ENCODE measurements around the gene RIPOR3. TPM values are rescaled to one million over a fixed set of nuclear protein-coding genes. Genes with fewer than 3 reads are reported as not detected.
A peak's percentile ranks its signal among the peaks of the same experiment; 100 is the strongest.
"Not testable (repeated sequence)": the region's sequence is repeated elsewhere in the genome, so short reads cannot be mapped to it uniquely, and the experiment has no call there.

Gene RIPOR3
- total RNA-seq, 1 experiment from 2014 or later = not detected

DNA sequence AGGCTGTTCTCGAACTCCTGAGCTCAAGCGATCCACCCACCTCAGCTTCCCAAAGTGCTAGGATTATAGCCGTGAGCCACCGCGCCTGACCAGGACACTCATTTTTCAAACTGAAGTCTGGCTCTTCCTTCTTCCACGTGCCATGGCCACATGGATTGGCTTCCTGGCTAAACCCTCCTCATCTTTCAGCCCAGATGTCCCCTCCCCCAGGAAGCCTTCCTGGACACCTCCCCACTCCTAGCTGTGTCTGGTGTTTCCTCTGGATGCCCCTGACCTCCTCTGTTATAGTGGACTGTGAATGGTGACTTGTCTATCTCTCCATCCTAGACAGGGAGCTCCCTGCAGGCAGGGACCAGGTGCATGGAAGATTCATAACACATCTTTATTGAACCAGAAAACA lies 57.2 kb downstream of the RIPOR3 start:
- no peak for DNase-seq (ENCODE audit: low read depth)

DNA sequence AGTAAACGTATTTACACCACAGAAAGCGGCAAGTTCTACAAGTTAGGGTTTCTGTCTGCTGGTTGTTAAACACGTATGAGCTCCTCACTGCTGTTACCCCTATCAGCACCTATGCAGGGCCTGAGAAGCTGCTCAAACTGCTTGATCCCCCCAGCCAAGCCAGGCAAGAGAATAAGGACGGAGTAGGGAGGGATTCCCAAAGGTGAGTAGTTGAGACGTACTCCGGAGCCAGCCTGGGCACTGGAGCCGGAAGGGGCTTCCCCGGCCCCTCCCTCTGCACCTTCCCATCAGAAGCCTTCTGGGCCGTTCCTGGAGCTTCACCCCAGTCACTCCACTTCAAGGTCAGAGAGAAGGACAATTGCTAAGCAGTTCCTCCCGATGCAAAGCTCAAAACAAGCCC lies 58.0 kb downstream of the RIPOR3 start:
- no peak for DNase-seq (ENCODE audit: low read depth)

DNA sequence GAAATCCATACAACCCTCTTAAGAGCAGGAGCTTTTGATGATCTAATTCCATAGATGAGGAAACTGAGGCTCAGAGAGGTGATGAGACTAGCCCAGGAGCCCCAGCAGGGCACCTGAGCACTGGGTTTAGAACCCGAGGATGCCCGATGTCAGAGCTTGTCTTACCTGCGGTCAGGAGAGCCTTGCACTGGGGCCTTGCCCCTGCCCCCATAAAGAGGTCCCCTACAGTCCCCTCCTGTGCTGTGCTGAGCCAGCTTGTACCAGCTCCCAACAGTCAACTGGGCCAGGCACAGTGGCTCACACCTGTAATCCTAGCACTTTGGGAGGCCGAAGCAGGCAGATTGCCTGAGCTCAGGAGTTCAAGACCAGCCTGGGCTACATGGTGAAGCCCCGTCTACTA lies 58.6 kb downstream of the RIPOR3 start:
- DNase-seq (ENCODE audit: low read depth) = no peak

DNA sequence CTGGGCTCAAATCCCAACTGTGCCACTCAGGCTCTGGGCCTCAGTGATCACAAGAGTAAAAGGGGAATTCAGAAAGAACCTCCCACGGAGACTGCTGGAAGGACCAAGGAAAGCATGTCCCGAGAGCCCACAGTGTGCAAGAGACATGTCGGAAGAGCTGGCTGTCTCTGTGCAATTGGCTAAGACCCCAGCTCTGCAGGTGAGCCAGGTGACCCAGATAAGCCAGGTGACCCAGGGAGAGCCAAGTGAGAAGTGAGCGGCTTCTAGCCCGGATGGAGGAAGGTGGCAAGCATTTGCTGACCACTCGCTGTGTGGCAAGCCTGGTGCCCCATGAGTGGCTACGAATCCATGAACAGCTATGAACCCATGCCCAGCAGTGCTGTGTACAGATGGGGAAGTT lies 59.1 kb downstream of the RIPOR3 start:
- no peak for DNase-seq (ENCODE audit: low read depth)

DNA sequence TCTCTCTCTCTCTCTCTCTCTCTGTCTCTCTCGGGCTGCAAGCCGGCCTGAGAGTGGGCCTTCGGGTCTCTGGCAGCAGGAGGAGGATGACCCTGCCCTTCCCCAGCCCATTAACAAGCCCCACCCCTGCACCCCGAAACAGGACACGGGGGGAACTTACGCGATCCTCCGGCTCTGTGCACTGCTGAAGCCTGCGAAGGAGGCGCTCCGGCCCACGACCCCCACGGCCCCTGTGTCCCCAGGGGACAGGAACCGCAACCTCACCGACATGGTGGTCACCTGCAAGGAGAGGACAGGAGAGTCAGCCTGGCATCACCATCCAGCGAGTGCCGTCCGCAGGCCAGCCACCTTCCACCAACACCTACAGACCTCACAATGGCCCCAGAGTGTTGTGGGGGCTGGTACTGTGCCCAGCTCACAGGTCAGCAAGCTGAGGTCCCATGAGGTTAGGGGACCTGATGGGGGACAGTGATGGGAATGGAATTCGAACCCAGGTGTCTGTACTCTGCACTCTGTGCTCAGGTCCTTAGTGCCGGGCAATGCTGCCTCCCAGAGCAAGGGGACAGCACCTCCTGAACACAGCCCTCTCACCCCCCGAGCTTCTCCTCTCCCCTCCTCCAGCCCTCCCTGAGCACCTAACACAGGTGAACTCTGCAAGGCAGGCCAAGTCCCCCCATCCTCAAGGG lies 60.6 kb downstream of the RIPOR3 start:
- DNase-seq (ENCODE audit: low read depth) = no peak

DNA sequence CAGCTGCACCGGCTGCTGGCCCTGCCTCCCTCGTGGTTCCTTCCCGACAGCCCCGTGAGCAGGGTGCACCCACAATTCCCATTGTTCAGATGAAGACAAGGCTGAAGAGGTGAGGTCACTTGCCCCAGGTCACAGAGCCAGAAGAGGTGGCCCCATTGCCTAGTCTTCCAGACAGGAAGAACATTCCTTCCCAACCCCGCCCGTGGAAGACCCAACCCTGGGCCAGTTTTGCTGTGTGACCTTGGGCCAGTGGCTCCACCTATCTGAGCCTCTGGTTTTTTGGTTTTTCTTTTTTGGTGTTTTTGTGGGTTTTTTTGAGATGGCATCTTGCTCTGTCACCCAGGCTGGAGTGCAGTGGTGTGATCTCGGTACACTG lies 61.7 kb downstream of the RIPOR3 start:
- DNase-seq (ENCODE audit: low read depth) = no peak

DNA sequence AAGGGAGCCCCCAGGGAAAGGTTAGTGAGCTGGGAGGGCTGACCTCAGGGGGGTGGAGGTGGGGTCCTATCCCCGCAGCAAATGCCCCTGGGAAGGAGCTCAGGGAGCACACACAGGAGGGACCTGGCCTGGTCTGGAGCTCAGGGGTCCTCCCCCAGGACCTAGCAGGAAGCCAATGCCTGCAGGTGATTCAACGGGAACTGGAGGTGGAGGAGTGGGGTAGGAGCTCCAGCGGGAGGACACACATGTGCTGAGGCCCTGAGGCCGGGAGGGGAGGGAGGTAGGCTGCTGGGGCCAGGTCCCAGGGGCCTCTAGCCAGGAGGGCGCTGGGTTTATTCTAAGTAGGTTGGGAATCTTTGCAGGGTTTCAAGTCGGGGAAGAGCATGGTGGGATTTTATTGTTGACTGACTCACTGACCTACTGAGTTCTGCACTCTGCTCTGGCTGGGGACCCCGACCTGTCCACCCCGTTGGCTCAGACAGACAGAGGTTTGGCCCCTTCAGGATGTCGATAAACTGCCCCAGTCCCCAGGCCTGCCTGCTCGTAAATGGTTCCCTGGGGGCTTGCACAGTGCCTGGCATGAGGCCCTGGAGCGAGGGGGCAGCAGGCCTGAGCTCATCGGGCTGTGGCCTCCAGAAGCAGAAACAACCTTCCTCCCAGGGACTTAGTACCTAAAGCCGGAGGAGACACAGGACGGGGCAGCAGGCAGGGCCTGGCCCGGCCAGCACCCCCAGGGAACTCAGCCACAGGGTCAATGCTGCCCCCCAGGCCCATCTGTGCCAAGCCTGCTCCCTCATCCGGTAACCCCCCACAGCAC lies 62.3 kb downstream of the RIPOR3 start:
- DNase-seq (ENCODE audit: low read depth) = no peak

DNA sequence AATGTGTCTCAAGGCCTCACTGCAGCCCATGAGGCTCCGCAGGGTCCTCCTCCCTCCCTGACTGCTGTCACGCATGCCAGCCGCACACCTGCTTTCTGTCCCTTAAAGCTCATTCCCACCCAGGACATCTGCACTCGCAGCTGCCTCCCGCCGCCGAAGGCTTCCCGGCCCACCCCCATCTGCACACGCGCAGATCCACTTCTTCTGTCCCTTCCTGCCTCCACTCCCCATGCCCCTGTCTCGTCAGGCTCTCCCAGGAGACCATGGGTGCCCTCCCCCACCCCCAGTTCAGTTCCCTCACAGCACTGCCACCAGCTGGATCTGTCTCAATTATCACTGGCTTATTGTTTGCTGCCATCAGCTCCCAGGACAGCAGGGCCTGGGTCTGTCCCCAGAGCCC lies 63.0 kb downstream of the RIPOR3 start:
- no peak for DNase-seq (ENCODE audit: low read depth)

DNA sequence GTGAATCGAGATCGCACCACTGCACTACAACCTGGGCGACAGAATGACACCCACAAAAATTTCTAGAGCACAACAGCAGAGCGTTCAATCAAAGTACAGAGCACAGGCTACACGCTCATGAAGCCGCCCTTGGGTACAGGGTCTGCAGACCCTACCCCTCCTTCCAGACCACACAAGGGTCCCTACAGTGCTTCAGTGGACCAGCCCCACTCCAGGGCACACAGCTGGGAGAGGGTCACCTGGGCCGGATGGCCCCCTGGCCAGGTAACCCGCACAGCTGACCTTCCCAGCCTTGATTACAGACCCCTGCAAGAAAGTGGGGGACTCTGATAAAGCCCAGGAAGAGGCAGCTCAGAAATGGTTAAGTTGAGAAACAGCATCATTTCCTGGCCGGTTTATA lies 63.6 kb downstream of the RIPOR3 start:
- DNase-seq (ENCODE audit: low read depth) = no peak

DNA sequence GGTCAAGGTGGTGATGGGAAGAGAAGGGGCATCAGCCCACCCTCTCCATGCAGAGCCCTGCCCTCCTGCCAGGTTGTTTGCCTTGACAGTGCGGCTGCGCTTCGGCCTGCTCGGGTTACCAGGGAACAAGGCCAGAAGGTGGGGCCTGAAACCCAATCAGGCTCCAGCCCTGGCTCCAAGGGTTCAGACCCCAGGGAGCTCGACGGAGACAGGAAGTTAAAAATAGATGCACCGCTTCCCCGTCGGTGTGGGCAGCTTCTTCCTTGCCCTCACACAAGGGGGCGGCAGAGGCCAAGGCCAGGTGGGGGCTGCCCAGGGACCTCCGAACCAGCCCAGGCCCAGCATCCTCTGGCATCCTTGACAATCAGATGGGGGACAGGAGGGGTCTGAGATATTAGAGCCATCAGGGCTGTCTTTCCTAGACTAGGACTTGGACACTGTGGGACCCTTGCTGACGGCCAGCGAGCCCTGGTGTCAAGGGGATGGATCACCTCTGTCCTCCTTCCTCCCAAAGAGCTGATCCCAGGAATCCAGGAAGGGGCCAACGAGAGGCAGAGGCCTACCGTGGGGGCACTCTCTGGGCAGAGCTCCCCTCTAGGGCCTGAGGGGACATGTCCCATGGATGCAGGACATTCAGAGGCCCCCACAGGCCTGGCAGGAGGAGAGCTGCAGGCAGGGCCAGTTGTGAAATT lies 65.2 kb downstream of the RIPOR3 start:
- peak; percentile 48 for DNase-seq (ENCODE audit: low read depth)

DNA sequence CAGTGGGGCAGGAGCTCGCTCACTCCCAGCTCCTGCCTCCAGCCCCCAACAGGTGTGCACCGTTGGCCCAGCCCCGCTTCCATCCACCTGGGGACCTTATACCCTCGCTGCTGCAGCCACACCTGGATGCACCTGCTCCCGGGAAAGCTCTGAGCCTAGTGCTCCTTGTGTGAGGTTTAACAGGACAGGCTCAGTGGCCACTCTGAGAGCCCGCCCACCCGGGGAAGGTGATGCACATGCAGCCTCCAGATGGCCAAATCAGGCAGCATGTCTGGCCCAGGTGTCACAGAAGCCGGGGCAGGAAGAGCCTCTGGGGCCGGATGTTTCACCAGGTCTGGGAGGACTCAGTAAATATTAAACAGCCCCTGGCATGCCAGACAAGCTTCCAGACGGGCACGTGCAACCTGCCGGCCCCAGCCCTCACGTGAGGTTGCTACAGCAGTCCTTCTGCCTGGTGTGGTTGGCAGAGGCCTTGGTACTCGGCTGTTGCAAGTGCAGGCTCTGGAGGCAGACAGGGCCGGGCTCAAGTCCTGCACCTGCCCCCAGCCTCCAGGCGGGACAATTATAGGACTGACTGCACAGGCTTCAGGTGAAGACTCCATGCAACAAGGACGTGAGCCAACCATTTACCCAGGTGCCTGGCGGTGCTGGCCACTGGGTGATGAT lies 66.9 kb downstream of the RIPOR3 start:
- DNase-seq (ENCODE audit: low read depth) = no peak

DNA sequence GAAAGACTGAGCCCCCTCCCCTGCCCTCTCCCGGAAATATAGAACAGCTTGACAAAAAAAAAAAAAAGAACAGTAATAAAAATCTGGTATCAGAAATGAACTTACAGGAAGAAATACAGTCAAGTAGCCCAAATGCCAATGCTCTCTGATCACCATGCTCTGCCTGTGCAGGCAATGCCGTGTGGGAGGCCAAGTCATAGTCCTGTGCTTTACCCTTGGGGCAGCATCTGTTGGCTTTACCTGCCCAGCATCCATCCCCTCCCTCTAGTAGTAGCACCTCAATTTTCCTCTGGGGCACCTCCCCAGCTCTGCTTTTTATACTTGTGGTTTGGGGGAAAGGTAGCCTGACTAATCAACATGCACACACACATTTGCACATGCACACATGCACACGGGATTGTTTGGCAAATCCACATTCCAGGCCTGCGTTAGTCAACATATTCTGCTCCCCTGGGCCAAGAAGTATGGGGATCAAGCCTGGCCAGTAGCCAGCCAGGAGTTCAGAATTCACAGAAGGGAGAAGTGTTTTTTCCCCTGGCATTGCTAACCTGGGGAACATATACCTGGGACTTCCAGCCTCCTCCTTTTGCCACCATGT lies 70.2 kb downstream of the RIPOR3 start:
- DNase-seq (ENCODE audit: low read depth) = no peak

DNA sequence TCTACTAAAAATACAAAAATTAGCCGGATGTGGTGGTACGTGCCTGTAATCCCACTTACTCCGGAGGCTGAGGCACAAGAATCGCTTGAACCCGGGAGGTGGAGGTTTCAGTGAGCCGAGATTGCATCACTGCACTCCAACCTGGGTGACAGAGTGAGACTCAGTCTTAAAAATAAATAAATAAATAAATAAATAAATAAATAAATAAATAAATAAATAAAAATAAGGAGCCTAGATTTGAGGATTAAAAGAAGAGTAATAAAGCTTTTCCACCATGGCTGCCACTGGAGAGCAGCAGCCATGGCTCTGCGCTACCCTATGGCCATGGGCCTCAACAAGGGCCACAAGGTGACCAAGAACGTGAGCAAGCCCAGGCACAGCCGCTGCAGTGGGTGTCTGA lies 70.9 kb downstream of the RIPOR3 start:
- not testable (repeated sequence) for DNase-seq (ENCODE audit: low read depth)

DNA sequence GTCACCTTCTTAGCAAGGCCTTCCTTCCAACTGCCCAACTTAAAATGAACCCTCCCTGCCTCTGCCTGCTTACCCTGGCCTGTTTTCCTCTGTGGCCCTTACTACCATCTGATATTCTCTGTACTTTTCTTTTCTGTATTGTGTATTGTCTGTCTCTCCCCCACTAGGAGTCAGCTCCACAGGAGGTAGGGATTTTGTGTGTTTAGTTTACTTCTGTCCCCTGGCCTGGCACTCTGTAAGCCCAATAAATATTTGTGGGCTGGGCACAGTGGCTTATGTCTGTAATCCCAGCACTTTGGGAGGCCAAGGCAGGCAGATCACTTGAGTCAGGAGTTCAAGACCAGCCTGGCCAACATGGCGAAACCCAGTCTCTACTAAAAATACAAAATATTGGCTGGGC lies 72.8 kb downstream of the RIPOR3 start:
- DNase-seq (ENCODE audit: low read depth) = no peak

DNA sequence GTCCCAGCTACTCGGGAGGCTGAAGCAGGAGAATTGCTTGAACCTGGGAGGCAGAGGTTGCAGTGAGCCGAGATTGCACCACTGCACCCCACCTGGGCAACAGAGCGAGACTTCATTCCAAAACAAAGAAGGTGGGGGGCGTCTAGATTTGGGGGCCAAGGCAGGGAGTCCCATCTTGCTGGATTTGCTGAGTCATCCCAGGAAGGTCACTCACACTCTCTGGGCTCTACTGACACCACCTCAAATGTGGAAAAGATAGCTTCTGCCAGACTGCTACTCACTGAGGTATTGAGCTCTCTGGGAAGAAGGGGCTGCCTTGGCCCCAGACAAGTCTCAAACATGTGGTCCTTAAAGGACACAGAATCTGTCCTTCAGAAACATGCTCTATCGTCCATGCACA lies 74.3 kb downstream of the RIPOR3 start:
- DNase-seq (ENCODE audit: low read depth) = no peak

DNA sequence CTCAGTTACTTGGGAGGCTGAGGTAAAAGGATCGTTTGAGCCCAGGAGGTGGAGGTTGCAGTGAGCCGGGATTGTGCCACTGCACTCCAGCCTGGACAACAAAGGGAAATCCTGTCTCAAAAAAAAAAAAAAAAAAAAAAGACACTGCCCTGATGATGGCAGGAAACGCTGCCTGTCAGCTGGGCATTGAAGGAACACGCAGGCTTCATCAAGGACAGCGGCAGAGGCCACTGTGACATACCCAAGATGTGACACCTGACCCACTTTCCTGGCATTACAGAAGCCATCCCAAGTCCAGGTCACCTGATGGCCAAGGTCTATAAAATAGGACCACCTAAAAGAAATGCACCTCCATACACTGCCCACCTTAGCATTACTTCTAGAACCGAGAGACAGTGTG lies 75.9 kb downstream of the RIPOR3 start:
- no peak for DNase-seq (ENCODE audit: low read depth)

DNA sequence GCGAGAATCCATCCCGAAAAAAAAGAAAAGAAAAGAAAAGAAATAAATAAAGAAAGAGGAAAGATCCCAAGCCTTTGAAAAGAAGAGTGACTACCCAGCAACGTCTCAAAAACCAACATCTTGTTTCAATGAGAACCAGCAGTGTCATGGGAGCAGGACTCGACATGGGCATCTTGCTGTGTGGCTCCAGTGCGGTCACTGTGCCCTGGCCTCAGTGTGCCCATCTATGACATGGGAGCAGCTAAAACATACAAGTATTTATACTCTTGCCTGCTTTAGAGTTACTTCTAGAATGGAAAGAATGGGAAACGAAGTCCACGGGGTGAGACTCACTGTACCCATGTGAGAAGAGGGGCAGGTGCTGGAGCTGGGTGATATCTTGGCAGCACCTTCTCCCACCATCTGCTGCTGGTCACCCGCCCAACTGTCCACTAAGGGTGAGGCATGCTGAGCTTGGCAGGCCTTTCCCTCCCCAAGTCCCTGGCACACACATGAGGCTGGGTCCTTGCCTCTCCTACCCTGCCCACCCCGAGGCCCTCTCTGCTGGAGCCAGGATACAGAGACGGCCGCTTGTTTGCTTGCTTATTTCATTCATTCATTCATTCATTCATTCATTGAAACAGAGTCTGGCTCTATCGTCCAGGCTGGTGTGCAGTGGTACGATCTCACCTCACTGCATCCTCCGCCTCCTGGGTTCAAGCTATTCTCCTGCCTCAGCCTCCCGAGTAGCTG lies 77.7 kb downstream of the RIPOR3 start:
- no peak for DNase-seq (ENCODE audit: low read depth)

DNA sequence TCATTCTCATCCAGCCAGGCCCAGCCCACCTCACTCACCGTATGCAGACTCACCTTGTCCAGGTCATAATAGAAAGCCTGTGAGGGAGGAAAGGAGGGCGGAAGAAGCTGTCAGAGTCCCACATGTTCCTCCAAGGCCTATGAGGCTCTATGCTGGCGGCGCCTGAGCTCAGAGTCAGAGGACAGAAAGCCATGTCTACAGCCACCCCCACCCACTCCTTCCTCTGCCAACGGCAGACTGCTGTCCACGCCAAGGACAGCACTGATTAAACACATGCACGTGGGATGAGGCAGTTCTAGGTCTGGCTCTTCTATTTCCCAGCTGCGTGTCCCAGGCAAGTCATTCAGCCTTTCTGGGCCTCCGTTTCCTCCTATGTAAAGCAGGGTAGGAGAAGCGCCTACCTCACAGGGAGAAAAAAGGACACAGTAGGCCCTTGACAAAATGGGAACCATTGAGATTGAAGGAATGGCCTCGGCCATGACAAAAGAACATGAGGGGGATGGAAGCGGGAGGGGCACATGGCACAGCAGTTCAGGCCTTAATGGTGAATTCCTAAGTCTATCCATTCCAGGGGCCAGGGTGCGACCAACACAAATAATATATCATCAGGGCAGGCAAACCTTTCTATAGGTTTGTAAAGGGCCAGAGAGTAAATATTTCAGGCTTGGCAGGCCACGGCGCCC lies 80.1 kb downstream of the RIPOR3 start:
- no peak for DNase-seq (ENCODE audit: low read depth)

DNA sequence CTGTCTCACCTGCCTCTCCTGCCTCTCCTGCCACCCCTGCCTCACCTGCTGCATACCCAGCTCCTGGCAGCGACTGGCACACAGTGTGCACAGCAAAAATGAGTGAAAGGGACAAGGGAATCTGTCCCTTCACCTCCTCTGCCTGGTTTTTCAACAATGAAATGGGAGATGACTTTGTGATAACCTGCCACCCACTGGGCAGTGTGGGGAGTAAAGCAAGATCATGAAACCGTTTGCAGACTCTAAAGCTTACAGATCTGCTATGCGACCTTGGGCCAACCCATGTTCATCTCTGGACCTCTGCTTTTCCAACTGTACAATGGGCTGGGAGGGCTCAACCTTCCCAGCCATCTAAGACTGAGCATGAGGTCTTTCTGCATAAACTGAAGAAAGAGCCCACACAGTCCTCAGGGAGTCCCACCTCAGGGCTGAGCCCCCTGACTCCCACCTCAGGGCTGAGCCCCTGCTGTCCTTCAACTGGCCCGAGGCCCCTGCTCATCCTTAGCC lies 81.1 kb downstream of the RIPOR3 start:
- no peak for DNase-seq (ENCODE audit: low read depth)

DNA sequence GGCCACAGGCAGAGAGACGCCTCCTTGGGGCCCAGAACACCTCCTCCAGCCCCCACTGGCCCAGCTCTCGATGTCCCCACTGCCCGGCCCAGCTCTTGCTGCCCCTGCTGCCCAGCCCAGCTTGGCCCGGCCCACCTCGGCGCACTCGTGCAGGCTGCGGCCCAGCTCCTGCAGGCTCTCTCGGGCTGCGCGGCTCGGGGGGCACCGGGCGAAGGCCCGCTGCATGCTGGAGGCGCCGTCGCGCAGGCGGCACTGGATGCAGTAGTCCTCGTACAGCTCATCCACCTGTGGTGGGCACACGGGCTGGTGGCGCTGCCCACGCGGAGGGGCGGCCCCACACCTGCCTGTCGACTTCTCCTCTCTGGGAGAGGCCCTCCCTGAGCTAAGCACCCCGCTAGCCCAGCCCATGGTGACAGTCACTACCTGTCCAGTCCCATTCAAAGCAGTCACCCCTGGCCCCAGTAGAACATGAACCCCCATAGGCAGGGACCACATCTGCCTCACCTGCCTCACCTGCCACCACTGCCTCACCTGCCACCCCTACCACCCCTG lies 81.8 kb downstream of the RIPOR3 start:
- no peak for DNase-seq (ENCODE audit: low read depth)

All from LHCN-M2 (cell line).